GM21717 (cell line): ENCODE results near the gene PHACTR2.
"Not testable (repeated sequence)": the region's sequence is repeated elsewhere in the genome, so short reads cannot be mapped to it uniquely, and the experiment has no call there.

Experiments used
- ATAC-seq: cut with Tn5 transposase; IDR thresholded peaks from one replicate; pipeline ENCODE4 v1.9.1; 2021; ENCODE audit warnings: mild to moderate bottlenecking, moderate library complexity; ENCODE audit not compliant: unreplicated experiment

The PHACTR2 gene

GRCh38 chr6:143758551-143758950 is 80.8 kb downstream of the PHACTR2 start:
- no peak for ATAC-seq

- ATAC-seq = no peak
These were observed 81.9 kb downstream of the PHACTR2 start for GRCh38 chr6:143759666-143760065.

- ATAC-seq = no peak
These were observed 83.3 kb downstream of the PHACTR2 start for GRCh38 chr6:143761074-143761473.

GRCh38 chr6:143762126-143762525 is 84.4 kb downstream of the PHACTR2 start:
- no peak for ATAC-seq

- ATAC-seq = no peak
These were observed 87.8 kb downstream of the PHACTR2 start for GRCh38 chr6:143765422-143766184.

- ATAC-seq = no peak
These were observed 88.4 kb downstream of the PHACTR2 start for GRCh38 chr6:143766185-143766553.

- no peak for ATAC-seq
These were observed 89.7 kb downstream of the PHACTR2 start for GRCh38 chr6:143767433-143767832.

GRCh38 chr6:143772116-143773086 is 94.6 kb downstream of the PHACTR2 start:
- ATAC-seq = no peak

GRCh38 chr6:143773506-143774150 is 95.9 kb downstream of the PHACTR2 start:
- no peak for ATAC-seq

GRCh38 chr6:143774347-143774746 is 96.6 kb downstream of the PHACTR2 start:
- no peak for ATAC-seq

GRCh38 chr6:143775336-143775735 is 97.6 kb downstream of the PHACTR2 start:
- no peak for ATAC-seq

GRCh38 chr6:143778926-143779325 is 101.2 kb downstream of the PHACTR2 start:
- ATAC-seq = no peak

- ATAC-seq = no peak
These were observed 104.7 kb downstream of the PHACTR2 start for GRCh38 chr6:143782481-143782880.

- no peak for ATAC-seq
These were observed 105.3 kb downstream of the PHACTR2 start for GRCh38 chr6:143783077-143783476.

- ATAC-seq = no peak
These were observed 106.6 kb downstream of the PHACTR2 start for GRCh38 chr6:143784316-143784715.

- not testable (repeated sequence) for ATAC-seq
These were observed 108.6 kb downstream of the PHACTR2 start for GRCh38 chr6:143786371-143786770.

GRCh38 chr6:143792402-143793279 is 114.9 kb downstream of the PHACTR2 start:
- no peak for ATAC-seq

GRCh38 chr6:143793280-143793619 is 115.5 kb downstream of the PHACTR2 start:
- no peak for ATAC-seq

GRCh38 chr6:143796551-143796950 is 118.8 kb downstream of the PHACTR2 start:
- not testable (repeated sequence) for ATAC-seq

- not testable (repeated sequence) for ATAC-seq
These were observed 120.7 kb downstream of the PHACTR2 start for GRCh38 chr6:143798487-143798886.
